Liver (tissue), 9 donors: ENCODE data around the gene DAG1. TPM values are rescaled to one million over a fixed set of nuclear protein-coding genes. Genes with fewer than 3 reads are reported as not detected.

Experiments
- DNase-seq: peaks from one replicate; pipeline ENCODE4 v3.0.0-alpha.2; 2017; ENCODE audit warnings: low spot score
- H3K27ac ChIP-seq, 2 donors: one replicate each; pipeline ENCODE4 v1.7.0; 2013; ENCODE audit warnings: inconsistent platforms in 2 of 2, low read length in 2 of 2, control low read depth in 1 of 2, low read depth in 1 of 2, mild to moderate bottlenecking in 1 of 2
- H3K27me3 ChIP-seq, 4 donors: one replicate each; pipeline versions ENCODE4 v1.6.1 to v1.7.0; 2013; ENCODE audit warnings: low read length in 3 of 4, inconsistent platforms in 1 of 4, mild to moderate bottlenecking in 1 of 4, moderate library complexity in 1 of 4; ENCODE audit not compliant: control insufficient read depth in 4 of 4, insufficient read depth in 4 of 4
- H3K36me3 ChIP-seq, 4 donors: one replicate each; pipeline versions ENCODE4 v1.6.1 to v1.7.0; 2013; ENCODE audit warnings: low read length in 3 of 4, mild to moderate bottlenecking in 3 of 4, low read depth in 1 of 4, moderate library complexity in 1 of 4; ENCODE audit not compliant: control insufficient read depth in 4 of 4, insufficient read depth in 3 of 4
- H3K4me1 ChIP-seq, 4 donors: one replicate each; pipeline versions ENCODE4 v1.6.1 to v1.7.0; 2013; ENCODE audit warnings: low read length in 3 of 4, mild to moderate bottlenecking in 3 of 4, moderate library complexity in 1 of 4; ENCODE audit not compliant: control insufficient read depth in 4 of 4, insufficient read depth in 4 of 4
- H3K4me3 ChIP-seq, 3 donors: one replicate each; pipeline versions ENCODE4 v1.6.1 to v1.7.0; 2013; ENCODE audit warnings: low read length in 3 of 3, control low read depth in 1 of 3, low read depth in 1 of 3, mild to moderate bottlenecking in 1 of 3
- H3K9ac ChIP-seq, 2 donors: one replicate each; pipeline ENCODE4 v1.7.0; 2013; ENCODE audit warnings: low read length in 2 of 2, mild to moderate bottlenecking in 2 of 2, moderate library complexity in 2 of 2, control low read depth in 1 of 2, low read depth in 1 of 2
- H3K9me3 ChIP-seq, 4 donors: one replicate each; pipeline versions ENCODE4 v1.6.1 to v1.7.0; 2013; ENCODE audit warnings: low read length in 3 of 4; ENCODE audit not compliant: control insufficient read depth in 4 of 4
- EGR1 ChIP-seq, 2 donors: IDR thresholded peaks; 2 replicates each; pipeline ENCODE4 v1.6.1; 2016 to 2018; ENCODE audit warnings: antibody characterized with exemption in 2 of 2, low read depth in 2 of 2
- FOXA1 ChIP-seq: IDR thresholded peaks from 2 replicates; pipeline ENCODE4 v1.6.1; 2016; ENCODE audit warnings: antibody characterized with exemption
- FOXA2 ChIP-seq: IDR thresholded peaks from 2 replicates; pipeline ENCODE4 v1.6.1; 2016; ENCODE audit warnings: antibody characterized with exemption
- HNF4A ChIP-seq, 2 donors: conservative IDR thresholded peaks; 2 replicates each; pipeline ENCODE4 v1.6.1; 2016; ENCODE audit warnings: antibody characterized with exemption in 2 of 2, mild to moderate bottlenecking in 2 of 2
- HNF4G ChIP-seq: IDR thresholded peaks from 2 replicates; pipeline ENCODE4 v1.6.1; 2016; ENCODE audit warnings: antibody characterized with exemption
- JUND ChIP-seq, 2 donors: IDR thresholded peaks; 2 replicates each; pipeline ENCODE4 v1.6.1; 2016; ENCODE audit warnings: antibody characterized with exemption in 2 of 2
- NR2F2 ChIP-seq: IDR thresholded peaks from 2 replicates; pipeline ENCODE4 v1.6.1; 2016; ENCODE audit warnings: antibody characterized with exemption
- RXRA ChIP-seq, 2 donors: IDR thresholded peaks; 2 replicates each; pipeline ENCODE4 v1.6.1; 2017 to 2018; ENCODE audit warnings: antibody characterized with exemption in 2 of 2, mild to moderate bottlenecking in 1 of 2
- SP1 ChIP-seq: IDR thresholded peaks from 2 replicates; pipeline ENCODE4 v1.6.1; 2018; ENCODE audit warnings: antibody characterized with exemption, mild to moderate bottlenecking
- TAF1 ChIP-seq: conservative IDR thresholded peaks from 2 replicates; pipeline ENCODE4 v1.6.1; 2016; ENCODE audit warnings: antibody characterized with exemption, mild to moderate bottlenecking
- YY1 ChIP-seq: IDR thresholded peaks from 2 replicates; pipeline ENCODE4 v1.6.1; 2016; ENCODE audit warnings: antibody characterized with exemption, mild to moderate bottlenecking
- ZBTB33 ChIP-seq: IDR thresholded peaks from 2 replicates; pipeline ENCODE4 v1.6.1; 2016; ENCODE audit warnings: antibody characterized with exemption
- WGBS: extraction: QIAGEN DNeasy Blood & Tissue Kit; methylation state at CpG from one replicate; pipeline ENCODE4 v1.1.7; 2013; 5-methylcytosine and 5-hydroxymethylcytosine counted together
- polyA plus RNA-seq, 2 donors: library from polyadenylated mRNA; stranded (reverse) in 1 of 2; unstranded in 1 of 2; fragments of 200-250 nt in 1 of 2; fragments of >200 nt in 1 of 2; fragmentation: Nextera tagmentation in 1 of 2; extraction: Ambion mirVana in 1 of 2; gene quantifications; one replicate each; pipeline versions ENCODE4 v1.2.1 to v1.2.3, GENCODE V29; 2013 to 2015
- total RNA-seq, 2 donors: library from RNA; depleted of rRNA; stranded (reverse); fragments of >200 nt; gene quantifications; one replicate each; pipeline ENCODE4 v1.2.3, GENCODE V29; 2014
- TF ChIP-seq, protein P1 (sequence below): fragments of 150-350 bp; IDR thresholded peaks from 2 replicates; pipeline ENCODE4 v1.5.1; 2017; ENCODE audit warnings: improper control_type of control experiment, low read depth, low read length; ENCODE audit not compliant: missing input control
- TF ChIP-seq, protein P2 (sequence below): IDR thresholded peaks from 2 replicates; pipeline ENCODE4 v1.6.1; 2016; ENCODE audit warnings: antibody characterized with exemption
- TF ChIP-seq, protein P3 (sequence below): IDR thresholded peaks from 2 replicates; pipeline ENCODE4 v1.6.1; 2016; ENCODE audit warnings: antibody characterized with exemption, mild to moderate bottlenecking
- donor health status: healthy.
- donor health status: healthy.
- donor health status: healthy.
- donor health status: healthy.
- donor health status: healthy.

DAG1 gene
- total and polyA plus RNA-seq, 4 donors: 12.1 to 54.4 (median 28.5) TPM

- WGBS: 93% methylated on average over 2 of the region's 2 CpGs
- H3K36me3 ChIP-seq: peaks cover 0 to 2% (median 0%) of the 10 kb centered on the region in 4 donors
- no peak for DNase-seq
- H3K9ac ChIP-seq: no peak overlapping the region
- no peak overlapping the region for H3K4me3 ChIP-seq
- H3K27ac ChIP-seq: no peak overlapping the region
- H3K27me3 ChIP-seq: no peaks in the 10 kb centered on the region
- no peak for TF ChIP-seq FOXA1
- TF ChIP-seq SP1: no peak
- no peak for TF ChIP-seq FOXA2
- TF ChIP-seq, protein P1, sequence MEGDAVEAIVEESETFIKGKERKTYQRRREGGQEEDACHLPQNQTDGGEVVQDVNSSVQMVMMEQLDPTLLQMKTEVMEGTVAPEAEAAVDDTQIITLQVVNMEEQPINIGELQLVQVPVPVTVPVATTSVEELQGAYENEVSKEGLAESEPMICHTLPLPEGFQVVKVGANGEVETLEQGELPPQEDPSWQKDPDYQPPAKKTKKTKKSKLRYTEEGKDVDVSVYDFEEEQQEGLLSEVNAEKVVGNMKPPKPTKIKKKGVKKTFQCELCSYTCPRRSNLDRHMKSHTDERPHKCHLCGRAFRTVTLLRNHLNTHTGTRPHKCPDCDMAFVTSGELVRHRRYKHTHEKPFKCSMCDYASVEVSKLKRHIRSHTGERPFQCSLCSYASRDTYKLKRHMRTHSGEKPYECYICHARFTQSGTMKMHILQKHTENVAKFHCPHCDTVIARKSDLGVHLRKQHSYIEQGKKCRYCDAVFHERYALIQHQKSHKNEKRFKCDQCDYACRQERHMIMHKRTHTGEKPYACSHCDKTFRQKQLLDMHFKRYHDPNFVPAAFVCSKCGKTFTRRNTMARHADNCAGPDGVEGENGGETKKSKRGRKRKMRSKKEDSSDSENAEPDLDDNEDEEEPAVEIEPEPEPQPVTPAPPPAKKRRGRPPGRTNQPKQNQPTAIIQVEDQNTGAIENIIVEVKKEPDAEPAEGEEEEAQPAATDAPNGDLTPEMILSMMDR: no peak
- TF ChIP-seq, protein P2, sequence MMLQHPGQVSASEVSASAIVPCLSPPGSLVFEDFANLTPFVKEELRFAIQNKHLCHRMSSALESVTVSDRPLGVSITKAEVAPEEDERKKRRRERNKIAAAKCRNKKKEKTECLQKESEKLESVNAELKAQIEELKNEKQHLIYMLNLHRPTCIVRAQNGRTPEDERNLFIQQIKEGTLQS: no peak
- no peak for TF ChIP-seq HNF4G
- TF ChIP-seq TAF1: no peak
- TF ChIP-seq JUND (IDR thresholded peaks at IDR 0.05): no peak
- TF ChIP-seq, protein P3, sequence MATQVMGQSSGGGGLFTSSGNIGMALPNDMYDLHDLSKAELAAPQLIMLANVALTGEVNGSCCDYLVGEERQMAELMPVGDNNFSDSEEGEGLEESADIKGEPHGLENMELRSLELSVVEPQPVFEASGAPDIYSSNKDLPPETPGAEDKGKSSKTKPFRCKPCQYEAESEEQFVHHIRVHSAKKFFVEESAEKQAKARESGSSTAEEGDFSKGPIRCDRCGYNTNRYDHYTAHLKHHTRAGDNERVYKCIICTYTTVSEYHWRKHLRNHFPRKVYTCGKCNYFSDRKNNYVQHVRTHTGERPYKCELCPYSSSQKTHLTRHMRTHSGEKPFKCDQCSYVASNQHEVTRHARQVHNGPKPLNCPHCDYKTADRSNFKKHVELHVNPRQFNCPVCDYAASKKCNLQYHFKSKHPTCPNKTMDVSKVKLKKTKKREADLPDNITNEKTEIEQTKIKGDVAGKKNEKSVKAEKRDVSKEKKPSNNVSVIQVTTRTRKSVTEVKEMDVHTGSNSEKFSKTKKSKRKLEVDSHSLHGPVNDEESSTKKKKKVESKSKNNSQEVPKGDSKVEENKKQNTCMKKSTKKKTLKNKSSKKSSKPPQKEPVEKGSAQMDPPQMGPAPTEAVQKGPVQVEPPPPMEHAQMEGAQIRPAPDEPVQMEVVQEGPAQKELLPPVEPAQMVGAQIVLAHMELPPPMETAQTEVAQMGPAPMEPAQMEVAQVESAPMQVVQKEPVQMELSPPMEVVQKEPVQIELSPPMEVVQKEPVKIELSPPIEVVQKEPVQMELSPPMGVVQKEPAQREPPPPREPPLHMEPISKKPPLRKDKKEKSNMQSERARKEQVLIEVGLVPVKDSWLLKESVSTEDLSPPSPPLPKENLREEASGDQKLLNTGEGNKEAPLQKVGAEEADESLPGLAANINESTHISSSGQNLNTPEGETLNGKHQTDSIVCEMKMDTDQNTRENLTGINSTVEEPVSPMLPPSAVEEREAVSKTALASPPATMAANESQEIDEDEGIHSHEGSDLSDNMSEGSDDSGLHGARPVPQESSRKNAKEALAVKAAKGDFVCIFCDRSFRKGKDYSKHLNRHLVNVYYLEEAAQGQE: no peak
- TF ChIP-seq HNF4A (conservative IDR thresholded peaks at IDR 0.05): no peak
- no peak for TF ChIP-seq ZBTB33
- no peak for TF ChIP-seq NR2F2
- no peaks in the 10 kb centered on the region for H3K9me3 ChIP-seq
- H3K4me1 ChIP-seq: peaks cover 5 to 13% (median 8%) of the 10 kb centered on the region in 4 donors
These were observed 23.8 kb downstream of the DAG1 start for GRCh38 chr3:49493901-49494300.

- H3K36me3 ChIP-seq: peaks cover 0 to 2% (median 0%) of the 10 kb centered on the region in 4 donors
- H3K27me3 ChIP-seq: no peaks in the 10 kb centered on the region
- no peak for DNase-seq
- H3K4me1 ChIP-seq: peaks cover 5 to 21% (median 11%) of the 10 kb centered on the region in 4 donors
- H3K4me3 ChIP-seq: no peak overlapping the region
- H3K9me3 ChIP-seq: no peaks in the 10 kb centered on the region
- no peak overlapping the region for H3K9ac ChIP-seq
- no peak overlapping the region for H3K27ac ChIP-seq
- TF ChIP-seq JUND (IDR thresholded peaks at IDR 0.05) (no peak), TAF1 (no peak), SP1 (no peak), HNF4G (no peak), NR2F2 (no peak), HNF4A (conservative IDR thresholded peaks at IDR 0.05) (no peak), ZBTB33 (no peak), FOXA2 (no peak), YY1 (no peak), RXRA (IDR thresholded peaks at IDR 0.05) (no peak), EGR1 (IDR thresholded peaks at IDR 0.05; ENCODE audit: low read depth in 2 of 2) (no peak)
- TF ChIP-seq, protein P1: no peak
- TF ChIP-seq, protein P3: no peak
These were observed 25.0 kb downstream of the DAG1 start for GRCh38 chr3:49495023-49495422.
